Inferior parietal cortex (tissue), 1 donor: Measurements from ENCODE around the gene FRRS1.
"Not testable (repeated sequence)": the region's sequence is repeated elsewhere in the genome, so short reads cannot be mapped to it uniquely, and the experiment has no call there.

ENCODE experiments used
- DNase-seq: peaks from one replicate; pipeline ENCODE4 v3.0.0-alpha.2; 2016; ENCODE audit errors: extremely low spot score

FRRS1 gene

GRCh38 chr1:99764909-99765308, 1.5 kb downstream of the FRRS1 start:
- DNase-seq, result no peak

GRCh38 chr1:99764439-99764838, 2.0 kb downstream of the FRRS1 start:
- DNase-seq, result no peak

- DNase-seq, result no peak
Observed at GRCh38 chr1:99763956-99764355, 2.5 kb downstream of the FRRS1 start.

DNA sequence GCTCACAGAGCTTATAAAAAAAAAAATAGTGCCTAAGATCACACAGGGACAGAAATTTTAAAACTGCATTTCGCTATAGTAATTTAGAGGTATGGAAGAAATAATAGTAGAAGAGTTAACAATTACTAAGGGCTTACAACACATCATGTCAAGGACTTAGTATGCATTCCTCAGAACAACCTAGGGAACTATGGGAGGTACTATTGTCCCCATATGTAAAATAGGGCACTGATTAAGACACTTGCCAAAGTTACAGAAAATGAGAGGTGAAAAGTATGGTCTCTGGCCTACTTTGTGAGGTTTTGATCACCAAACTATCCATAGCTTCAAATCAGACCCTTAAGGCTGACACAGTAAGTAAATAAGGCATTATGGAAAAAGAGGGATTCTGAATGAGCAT, 4.7 kb downstream of the FRRS1 start:
- no peak for DNase-seq

DNA sequence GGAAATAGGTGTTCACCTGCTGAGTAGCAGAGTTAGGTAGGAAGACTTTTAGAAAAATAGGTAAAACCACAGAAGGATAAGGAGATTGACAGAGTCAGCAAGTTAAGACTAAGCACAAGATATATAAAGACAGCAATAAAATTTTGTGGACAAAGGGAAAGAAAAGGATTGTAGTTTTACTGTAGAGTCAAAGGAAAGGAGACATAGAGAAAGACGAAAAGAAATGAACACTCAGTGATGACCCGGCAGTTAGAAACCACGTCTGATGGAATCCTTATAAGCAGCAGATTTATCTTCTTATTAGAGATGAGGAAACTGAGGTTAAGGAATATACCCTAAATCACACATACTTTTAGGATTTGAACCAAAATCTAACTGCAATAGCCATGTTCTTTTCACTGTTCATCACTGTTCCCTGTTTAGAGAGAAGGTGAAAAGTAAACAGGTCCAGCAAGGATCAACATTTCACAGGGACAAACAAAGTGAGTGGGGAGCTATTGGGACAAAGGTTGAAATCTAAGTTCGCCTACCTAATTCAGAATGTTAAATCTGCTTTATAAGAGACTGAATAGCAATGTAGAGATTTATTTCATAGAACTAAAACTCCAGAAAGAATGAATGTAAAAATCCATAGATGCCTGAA, 6.8 kb downstream of the FRRS1 start:
- no peak for DNase-seq

DNA sequence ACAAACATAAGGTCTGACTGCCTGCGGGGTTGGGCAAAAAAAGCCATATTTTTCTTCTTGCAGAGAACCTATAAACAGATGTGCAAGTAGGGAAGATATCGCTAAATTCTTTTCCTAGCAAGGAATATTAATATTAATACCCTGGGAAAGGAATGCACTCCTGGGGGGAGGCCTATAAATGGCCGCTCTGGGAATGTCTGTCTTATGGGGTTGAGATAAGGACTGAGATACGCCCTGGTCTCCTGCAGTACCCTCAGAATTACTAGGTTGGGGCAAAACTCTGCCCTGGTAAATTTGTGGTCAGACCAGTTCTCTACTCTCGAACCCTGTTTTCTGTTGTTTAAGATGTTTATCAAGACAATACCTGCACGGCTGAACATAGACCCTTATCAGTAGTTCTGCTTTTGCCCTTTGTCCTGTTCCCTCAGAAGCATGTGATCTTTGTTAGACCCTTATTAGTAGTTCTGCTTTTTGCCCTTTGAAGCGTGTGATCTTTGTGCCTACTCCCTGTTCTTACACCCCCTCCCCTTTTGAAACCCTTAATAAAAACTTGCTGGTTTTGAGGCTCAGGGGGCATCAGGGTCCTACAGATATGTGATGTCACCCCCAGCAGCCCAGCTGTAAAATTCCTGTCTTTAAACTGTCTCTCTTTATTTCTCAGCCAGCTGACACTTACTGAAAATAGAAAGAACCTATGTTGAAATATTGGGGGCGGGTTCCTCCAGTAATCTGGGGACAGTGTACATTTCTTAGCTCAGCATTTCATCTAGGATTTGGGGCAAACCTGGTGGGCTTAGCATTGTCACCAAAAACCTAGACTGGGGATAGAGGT, 7.5 kb downstream of the FRRS1 start:
- not testable (repeated sequence) for DNase-seq

DNA sequence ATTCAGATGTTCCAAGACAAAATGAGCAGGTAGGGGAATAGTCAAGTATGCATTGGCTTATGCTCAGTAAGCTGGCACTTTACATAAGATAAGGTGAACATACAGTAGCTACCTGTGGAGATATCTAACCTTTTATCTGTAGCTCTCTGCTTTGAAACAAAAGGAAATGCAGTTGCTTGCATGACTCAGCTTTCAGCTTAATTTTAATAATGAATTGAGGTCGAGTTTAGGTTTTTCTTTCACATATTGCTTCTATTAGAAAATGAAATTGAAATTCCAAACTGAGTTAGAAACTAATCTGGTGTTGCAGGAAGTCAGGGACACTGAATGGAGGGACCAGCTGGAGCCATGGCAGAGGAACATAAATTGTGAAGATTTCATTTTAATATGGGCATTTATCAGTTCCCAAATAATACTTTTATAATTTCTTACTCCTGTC, 8.3 kb downstream of the FRRS1 start:
- DNase-seq, result no peak

- DNase-seq, result no peak
Observed at GRCh38 chr1:99756598-99756997, 9.8 kb downstream of the FRRS1 start.

DNA sequence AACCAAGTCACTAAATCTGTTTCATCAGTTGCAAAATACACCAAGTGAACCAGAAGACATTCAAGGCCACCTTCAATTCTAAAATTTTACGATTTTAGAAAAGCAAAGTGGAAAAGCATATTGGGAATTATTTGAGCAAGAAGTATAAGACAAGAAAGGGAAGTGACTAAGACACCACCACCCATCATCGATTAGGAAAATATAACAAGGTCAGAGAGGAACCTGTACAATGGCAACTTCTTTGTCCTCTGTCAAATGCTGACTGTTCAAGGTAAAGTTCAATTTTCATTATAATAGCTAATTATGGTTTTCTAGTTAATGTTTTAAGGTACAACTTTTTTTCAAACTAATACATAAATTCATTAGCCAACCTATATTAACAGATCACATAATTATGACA, 10.8 kb downstream of the FRRS1 start:
- DNase-seq, result no peak

- DNase-seq, result no peak
Observed at GRCh38 chr1:99754697-99755096, 11.7 kb downstream of the FRRS1 start.

DNA sequence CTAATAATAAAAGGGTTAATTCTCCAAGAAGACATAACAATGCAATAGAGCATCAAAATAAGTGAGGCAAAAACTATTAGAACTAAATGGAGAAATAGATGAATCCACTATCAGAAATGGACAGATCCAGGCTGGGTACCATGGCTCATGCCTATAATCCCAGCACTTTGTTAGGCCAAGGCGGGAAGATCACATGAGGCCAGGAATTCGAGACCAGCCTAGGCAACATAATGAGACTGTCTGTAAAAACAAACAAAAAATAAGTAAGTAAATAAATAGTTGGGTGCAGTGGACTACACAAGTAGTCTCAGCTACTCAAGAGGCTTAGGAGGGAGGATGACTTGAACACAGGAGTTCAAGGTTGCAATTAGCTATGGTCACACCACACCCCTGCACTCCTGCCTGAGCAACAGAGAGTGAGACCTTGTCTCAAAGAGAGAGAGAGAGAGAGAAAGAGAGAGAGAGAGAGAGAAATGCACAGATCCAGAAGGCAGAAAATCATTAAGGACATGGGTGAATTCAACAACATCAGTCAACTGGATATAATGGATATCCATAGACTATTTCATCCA, 12.3 kb downstream of the FRRS1 start:
- DNase-seq, result no peak

- DNase-seq, result no peak
Observed at GRCh38 chr1:99751877-99752504, 14.4 kb downstream of the FRRS1 start.

- DNase-seq, result no peak
Observed at GRCh38 chr1:99749504-99750347, 16.7 kb downstream of the FRRS1 start.

DNA sequence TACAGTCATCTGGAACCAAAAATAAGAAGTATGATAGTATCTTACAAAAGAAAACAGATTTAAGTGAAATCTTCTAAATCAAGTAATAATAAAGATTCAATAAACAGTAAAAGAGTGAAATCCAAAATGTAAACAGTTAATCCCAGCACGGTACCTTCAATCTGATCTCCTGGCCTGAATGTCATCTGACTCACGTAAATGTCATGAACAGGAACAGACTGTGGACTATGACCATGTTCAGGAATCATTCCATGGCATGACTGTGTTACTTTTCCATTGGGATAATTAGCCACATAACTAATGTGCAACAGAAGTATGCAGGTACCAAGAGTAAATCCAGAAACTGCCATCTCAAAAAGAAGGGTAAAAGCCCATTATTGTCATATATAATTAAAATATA, 18.0 kb downstream of the FRRS1 start:
- DNase-seq, result no peak

DNA sequence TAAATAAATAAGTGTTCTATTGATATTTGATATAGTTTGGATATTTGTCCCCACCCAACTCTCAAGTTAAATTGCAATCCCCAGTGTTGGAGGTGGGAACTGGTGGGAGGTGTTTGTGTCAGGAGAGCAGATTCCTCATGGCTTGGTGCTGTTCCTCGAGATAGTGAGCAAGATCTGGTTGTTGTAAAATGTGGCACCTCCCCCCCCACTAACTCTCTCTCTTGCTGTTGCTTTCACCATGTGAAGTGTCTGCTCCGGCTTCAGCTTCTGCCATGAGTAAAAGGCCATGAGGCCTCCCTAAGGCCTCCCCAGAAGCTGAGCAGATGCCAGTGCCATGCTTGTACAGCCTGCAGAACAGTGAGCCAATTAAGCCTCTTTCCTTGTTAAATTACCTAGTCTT, 20.8 kb downstream of the FRRS1 start:
- no peak for DNase-seq

GRCh38 chr1:99745061-99745460, 21.4 kb downstream of the FRRS1 start:
- DNase-seq, result no peak

GRCh38 chr1:99740141-99740540, 26.3 kb downstream of the FRRS1 start:
- DNase-seq, result no peak

DNA sequence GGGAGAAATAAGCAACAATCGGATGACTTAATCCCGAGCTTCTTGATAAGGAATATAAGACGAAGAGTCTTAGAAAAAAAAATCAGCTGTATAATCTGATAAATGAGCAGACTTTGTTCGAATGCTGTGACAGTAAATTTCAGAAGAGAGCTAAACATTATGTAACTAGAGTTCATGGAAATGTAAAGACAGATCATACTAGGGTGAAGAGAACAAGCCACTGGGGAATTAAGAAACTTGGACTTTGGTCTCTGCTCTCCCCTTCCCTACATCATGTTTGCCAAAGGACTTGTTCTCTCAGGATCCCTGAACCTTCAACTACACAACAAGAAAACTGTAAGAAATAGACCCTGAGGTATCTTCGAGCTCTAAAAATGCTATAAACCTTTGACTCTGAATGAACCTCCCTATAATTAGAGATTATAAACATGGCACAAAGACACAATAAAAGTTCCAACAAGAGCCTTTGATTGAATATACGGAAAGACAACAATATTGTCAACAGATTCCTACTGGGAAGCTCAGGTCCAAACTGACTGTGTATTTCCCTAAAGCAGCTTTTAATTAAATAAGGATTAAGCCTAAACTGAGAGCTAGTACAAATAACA, 27.5 kb downstream of the FRRS1 start:
- DNase-seq, result no peak

GRCh38 chr1:99737016-99737415, 29.4 kb downstream of the FRRS1 start:
- peak; percentile 65 for DNase-seq

- DNase-seq, result no peak
Observed at GRCh38 chr1:99735852-99736251, 30.6 kb downstream of the FRRS1 start.

DNA sequence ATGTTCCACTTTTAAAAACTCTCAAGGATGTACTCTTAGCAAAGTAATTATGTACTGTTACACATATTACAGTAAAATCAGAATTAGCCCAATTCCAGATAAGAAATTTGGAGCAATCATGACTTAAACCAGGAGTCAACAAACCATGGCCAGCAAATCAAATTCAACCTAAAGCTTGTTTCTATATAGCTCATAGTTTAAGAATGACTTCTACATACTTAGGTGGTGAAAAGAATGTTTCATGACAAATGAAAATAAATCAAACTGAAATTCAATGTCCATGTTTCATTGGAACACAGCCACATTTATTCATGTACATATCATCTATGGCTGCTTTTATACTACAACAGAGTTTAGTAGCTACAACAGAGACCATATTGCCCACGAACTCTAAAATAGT, 35.1 kb downstream of the FRRS1 start:
- no peak for DNase-seq
